Stimulated activated CD8-positive, alpha-beta memory T cell treated with anti-CD3 and anti-CD28 coated beads, Interleukin-15, amount 100 ng/mL, for 4 hours (primary cell): ENCODE measurements around the gene ASIC5.

ENCODE experiments used
- DNase-seq, 2 donors: peaks; one replicate each; pipeline ENCODE4 v3.0.0-alpha.2; 2020; ENCODE audit warnings: low read depth in 2 of 2

Gene ASIC5

DNA sequence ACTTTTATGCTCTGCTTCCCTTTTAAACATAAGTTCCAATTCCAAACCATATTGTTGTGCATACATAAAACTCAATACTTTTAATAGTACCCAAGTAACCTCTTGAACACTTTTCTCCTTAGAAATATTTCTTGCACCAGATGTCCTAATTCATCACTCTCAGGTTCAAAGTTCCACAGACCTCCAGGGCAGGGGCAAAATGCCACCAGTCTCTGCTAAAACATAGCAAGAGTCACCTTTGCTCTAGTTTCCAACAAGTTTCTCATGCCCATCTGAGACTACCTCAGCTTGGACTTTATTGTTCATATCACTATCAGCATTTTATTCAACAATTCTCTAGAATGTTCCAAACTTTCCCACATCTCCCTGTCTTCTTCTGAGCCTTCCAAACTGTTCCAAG, 13.7 kb upstream of the ASIC5 start:
- DNase-seq: no peak

DNA sequence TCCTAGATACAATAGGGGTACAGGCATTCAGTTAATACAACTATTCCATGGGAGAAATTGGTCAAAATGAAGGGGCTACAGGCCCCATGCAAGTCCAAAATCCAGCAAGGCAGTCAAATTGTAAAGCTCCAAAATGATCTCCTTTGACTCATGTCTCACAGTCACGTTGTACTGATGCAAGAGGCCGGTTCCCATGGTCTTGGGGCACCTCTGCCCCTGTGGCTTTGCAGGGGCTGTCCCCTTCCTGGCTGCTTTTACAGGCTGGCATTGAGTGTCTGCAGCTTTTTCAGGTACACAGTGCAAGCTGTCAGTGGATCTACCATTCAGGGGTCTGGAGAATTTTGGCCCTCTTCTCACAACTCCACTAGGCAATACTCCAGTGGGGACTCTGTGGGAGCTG, 12.5 kb upstream of the ASIC5 start:
- no peak for DNase-seq

- DNase-seq: no peak
Measured at GRCh38 chr4:155877971-155878370, 11.9 kb upstream of the ASIC5 start.

- DNase-seq: no peak
Measured at GRCh38 chr4:155875878-155876277, 9.8 kb upstream of the ASIC5 start.

DNA sequence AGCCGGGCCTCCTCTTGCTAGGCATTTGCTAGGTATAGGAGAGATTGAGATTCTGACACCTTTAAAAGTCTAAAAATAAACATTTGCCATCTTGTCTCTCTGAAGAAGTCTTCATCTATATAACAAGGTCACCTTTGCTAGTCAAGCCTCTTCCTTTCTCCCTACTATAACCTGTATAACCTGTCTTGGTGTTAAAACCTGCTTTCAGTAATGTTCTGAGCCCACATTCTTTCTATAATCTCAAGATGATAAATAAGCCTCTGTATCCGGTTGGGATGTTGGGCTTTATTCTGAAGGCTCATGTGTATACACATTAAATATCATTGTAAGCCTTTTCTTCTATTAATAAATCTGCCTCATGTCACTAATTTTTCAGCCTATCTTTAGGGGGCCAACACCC, 10.2 kb downstream of the ASIC5 start:
- no peak for DNase-seq

GRCh38 chr4:155854582-155855226, 11.4 kb downstream of the ASIC5 start:
- no peak for DNase-seq

- DNase-seq: no peak
Measured at GRCh38 chr4:155853189-155853588, 12.9 kb downstream of the ASIC5 start.

DNA sequence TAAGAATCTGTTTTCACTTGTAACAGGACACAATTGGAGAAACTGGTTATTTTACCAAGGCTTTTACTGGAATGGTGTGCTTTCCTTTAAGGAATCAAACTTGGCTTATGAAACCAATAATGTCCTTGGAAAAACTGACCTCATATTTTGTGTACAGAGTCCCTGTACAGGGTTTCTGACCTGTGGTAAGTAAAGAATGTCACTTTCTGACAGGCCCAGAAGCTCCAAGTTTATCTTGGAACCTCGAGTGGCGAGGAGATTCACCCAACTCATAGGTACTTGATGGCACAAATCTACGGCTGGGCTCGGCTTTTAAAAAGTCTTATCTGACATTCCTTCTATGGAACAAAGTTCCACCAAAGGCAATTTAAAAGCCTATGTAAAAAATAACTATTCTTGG, 17.0 kb downstream of the ASIC5 start:
- DNase-seq: no peak

DNA sequence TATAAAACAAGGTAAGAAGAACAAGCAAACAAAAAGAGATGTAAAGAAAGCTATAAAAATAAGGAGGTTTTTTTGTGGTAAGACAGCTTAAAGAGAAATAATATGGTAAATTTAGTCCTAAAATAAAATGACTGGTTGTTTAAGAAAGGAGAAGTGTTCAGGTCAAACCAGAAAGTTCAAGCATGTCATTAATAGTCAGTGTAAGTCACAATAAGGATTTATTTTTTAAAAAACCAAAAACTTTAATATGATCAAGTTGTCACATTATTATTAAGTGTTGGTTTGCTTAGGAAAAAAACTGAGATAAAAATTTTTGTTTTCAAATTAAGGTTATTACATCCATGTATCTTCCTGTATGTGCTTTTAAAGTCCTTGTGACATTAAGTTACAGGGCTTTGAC, 19.1 kb downstream of the ASIC5 start:
- no peak for DNase-seq

- no peak for DNase-seq
Measured at GRCh38 chr4:155842080-155842479, 24.0 kb downstream of the ASIC5 start.

- no peak for DNase-seq
Measured at GRCh38 chr4:155837203-155837796, 28.8 kb downstream of the ASIC5 start.

GRCh38 chr4:155832664-155833063, 33.4 kb downstream of the ASIC5 start:
- no peak for DNase-seq

DNA sequence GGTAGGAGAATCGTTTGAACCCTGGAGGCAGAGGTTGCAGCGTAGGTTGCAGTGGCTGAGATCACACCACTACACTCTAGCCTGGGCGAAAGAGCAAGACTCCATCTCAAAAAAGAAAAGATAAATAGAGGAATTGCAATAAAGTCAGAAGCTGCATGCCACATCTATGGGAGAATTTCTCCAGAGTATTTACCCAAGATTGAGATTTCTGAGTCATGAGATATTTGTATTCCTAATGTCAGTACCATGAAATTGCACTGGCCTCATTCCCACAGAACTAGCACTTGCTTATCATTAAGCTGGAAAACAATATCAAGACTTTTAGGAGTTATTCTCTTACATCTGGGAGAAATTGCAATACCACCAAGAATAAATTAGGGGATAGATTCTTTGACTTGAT, 37.4 kb downstream of the ASIC5 start:
- DNase-seq: no peak

GRCh38 chr4:155822572-155822971, 43.5 kb downstream of the ASIC5 start:
- no peak for DNase-seq

GRCh38 chr4:155820887-155821518, 45.1 kb downstream of the ASIC5 start:
- no peak for DNase-seq

- DNase-seq: no peak
Measured at GRCh38 chr4:155819066-155819465, 47.0 kb downstream of the ASIC5 start.

DNA sequence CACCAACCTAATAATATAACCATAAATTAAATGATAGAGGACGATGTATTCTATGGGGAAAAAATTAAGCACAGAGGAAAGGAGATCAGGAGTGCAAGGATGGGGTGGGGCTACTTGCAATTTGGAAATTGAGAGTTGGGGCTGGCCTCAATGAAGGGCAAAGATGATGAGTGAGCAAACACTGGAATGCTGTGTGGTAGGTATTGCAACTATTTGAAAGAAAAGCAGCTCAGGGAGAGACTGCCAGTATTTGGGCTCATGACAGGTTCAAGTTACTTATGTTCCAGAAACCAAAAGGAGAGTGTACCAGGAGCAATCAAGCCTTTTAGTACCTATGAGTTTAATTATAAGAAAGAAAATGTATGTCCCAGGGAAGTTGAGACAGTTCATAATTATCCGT, 47.4 kb downstream of the ASIC5 start:
- DNase-seq: no peak

DNA sequence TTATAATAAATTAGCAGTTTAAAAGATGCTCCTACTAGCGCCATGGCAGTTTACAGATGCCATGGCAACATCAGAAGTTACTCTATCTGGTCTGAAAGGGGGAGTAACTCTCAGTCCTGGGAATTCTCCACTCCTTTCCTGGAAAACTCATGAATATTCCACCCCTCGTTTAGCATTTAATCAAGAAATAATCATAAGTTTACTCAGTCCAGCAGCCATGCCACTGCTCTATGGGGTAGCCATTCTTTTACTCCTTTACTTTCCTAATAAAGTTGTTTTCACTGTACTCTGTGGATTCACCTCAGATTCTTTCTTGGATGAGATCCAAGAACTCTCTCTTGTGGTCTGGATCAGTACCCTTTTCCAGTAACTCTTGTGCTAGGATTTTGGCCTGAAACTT, 55.0 kb downstream of the ASIC5 start:
- no peak for DNase-seq

GRCh38 chr4:155809835-155810234, 56.2 kb downstream of the ASIC5 start:
- DNase-seq: no peak

- no peak for DNase-seq
Measured at GRCh38 chr4:155807021-155807420, 59.1 kb downstream of the ASIC5 start.

DNA sequence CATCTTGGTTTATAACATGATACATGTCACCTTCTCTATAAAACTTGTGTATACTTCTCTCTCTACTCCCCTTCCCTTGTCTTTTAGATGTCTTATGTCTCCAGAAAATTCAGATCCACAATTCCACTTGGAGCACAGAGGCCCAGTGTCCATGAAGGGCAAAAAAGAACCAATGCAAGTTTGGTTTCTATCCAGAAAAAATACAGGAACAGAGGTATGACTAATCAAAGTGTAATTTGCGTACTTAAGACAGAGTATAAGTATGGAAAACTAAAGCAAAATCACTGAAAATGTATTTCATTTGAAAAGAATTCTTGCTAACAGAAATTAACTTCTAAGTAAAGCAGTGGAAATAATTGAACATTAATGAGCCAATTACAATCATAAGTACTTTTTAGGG, 61.1 kb downstream of the ASIC5 start:
- DNase-seq: no peak

DNA sequence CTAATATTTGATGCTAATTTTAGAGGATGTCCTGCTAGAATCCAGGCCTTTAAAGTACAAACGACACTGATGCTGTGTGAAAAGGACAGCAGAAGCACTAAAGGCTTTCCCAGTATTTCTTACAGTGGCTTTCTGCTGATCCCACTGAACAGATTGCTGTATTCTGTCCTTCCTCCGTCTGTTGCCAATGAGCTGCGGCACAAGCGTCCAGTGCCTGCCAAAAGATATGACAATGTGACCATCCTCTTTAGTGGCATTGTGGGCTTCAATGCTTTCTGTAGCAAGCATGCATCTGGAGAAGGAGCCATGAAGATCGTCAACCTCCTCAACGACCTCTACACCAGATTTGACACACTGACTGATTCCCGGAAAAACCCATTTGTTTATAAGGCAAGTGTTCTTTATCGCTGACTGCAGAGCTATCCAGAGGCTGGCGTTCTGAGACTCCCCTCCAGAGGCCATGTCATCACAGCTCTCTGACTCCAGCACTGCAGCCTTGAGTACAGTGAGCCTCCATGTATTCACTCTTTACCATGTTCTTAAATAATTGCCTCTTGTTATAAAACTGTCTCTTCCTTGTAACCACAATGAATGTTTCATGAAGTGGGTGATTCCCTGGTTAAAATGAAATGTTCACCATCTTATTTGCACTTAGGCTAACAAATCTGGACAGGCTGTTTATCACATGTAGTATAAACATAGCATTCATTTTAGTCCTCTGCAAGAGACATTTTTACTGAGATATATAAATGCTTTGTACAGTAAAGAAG, 63.7 kb downstream of the ASIC5 start:
- no peak for DNase-seq
